ENCODE data around the gene INTS1.

INTS1 gene

GRCh38 chr7:1500064-1500807 is 4.0 kb downstream of the INTS1 start:
- Histone ChIP-seq H3K4me1 (ENCODE audit: control insufficient read depth, low read depth, low read length) (peaks cover 2% of the 10 kb centered on the region), H2BK5ac (ENCODE audit: low read length) (no peak overlapping the region), H3K23ac (ENCODE audit: low read length) (no peak overlapping the region), H3K4me3 (ENCODE audit: low read length) (no peak overlapping the region), H2BK120ac (ENCODE audit: low read depth, low read length) (no peak overlapping the region), H3K27me3 (ENCODE audit: insufficient read depth, low read length, poor library complexity) (no peaks in the 10 kb centered on the region), H3K9ac (ENCODE audit: low read length) (no peak overlapping the region), H4K8ac (ENCODE audit: low read depth, low read length) (no peak overlapping the region), H3K27ac (ENCODE audit: low read depth, low read length) (no peak overlapping the region), H3K79me2 (ENCODE audit: control insufficient read depth, insufficient read depth, low read length) (peaks cover 25% of the 10 kb centered on the region), H3K4me2 (ENCODE audit: low read length) (no peak overlapping the region), H2AK5ac (ENCODE audit: low read length) (no peak overlapping the region), H3K79me1 (ENCODE audit: low read length) (peaks cover 14% of the 10 kb centered on the region), H3K36me3 (ENCODE audit: control insufficient read depth, insufficient read depth, low read length) (peaks cover 4% of the 10 kb centered on the region), H2BK15ac (replicated peaks; ENCODE audit: low read depth) (no peak overlapping the region), H3K4ac (ENCODE audit: low read depth, low read length) (no peak overlapping the region), H4K5ac (ENCODE audit: low read length) (no peak overlapping the region), H3K18ac (ENCODE audit: low read length) (no peak overlapping the region), H3K56ac (ENCODE audit: low read length) (no peak overlapping the region)
- no peak for DNase-seq
- no CpG with 5 or more reads among the region's 34 CpGs for WGBS (ENCODE audit: extremely low coverage, insufficient coverage, low lambda C conversion rate)

GRCh38 chr7:1499367-1500029 is 4.7 kb downstream of the INTS1 start:
- H3K4me1 ChIP-seq (ENCODE audit: control insufficient read depth, low read depth, low read length): peaks cover 2% of the 10 kb centered on the region
- H3K56ac ChIP-seq (ENCODE audit: low read length): no peak overlapping the region
- H3K23ac ChIP-seq (ENCODE audit: low read length): no peak overlapping the region
- peaks cover 14% of the 10 kb centered on the region for H3K79me1 ChIP-seq (ENCODE audit: low read length)
- H3K18ac ChIP-seq (ENCODE audit: low read length): no peak overlapping the region
- H2BK5ac ChIP-seq (ENCODE audit: low read length): no peak overlapping the region
- H3K27ac ChIP-seq (ENCODE audit: low read depth, low read length): no peak overlapping the region
- no peak overlapping the region for H3K4me2 ChIP-seq (ENCODE audit: low read length)
- no peak overlapping the region for H4K5ac ChIP-seq (ENCODE audit: low read length)
- no peak for DNase-seq
- peaks cover 25% of the 10 kb centered on the region for H3K79me2 ChIP-seq (ENCODE audit: control insufficient read depth, insufficient read depth, low read length)
- H3K4me3 ChIP-seq (ENCODE audit: low read length): no peak overlapping the region
- no peak overlapping the region for H4K8ac ChIP-seq (ENCODE audit: low read depth, low read length)
- H2BK120ac ChIP-seq (ENCODE audit: low read depth, low read length): no peak overlapping the region
- H3K4ac ChIP-seq (ENCODE audit: low read depth, low read length): no peak overlapping the region
- H2BK15ac ChIP-seq (replicated peaks; ENCODE audit: low read depth): no peak overlapping the region
- H3K36me3 ChIP-seq (ENCODE audit: control insufficient read depth, insufficient read depth, low read length): peaks cover 4% of the 10 kb centered on the region
- H3K27me3 ChIP-seq (ENCODE audit: insufficient read depth, low read length, poor library complexity): no peaks in the 10 kb centered on the region
- WGBS (ENCODE audit: extremely low coverage, insufficient coverage, low lambda C conversion rate): no CpG with 5 or more reads among the region's 33 CpGs
- H2AK5ac ChIP-seq (ENCODE audit: low read length): no peak overlapping the region
- no peak overlapping the region for H3K9ac ChIP-seq (ENCODE audit: low read length)

- Histone ChIP-seq H3K27ac (ENCODE audit: low read depth, low read length) (no peak overlapping the region), H3K4me1 (ENCODE audit: control insufficient read depth, low read depth, low read length) (peaks cover 2% of the 10 kb centered on the region), H3K79me1 (ENCODE audit: low read length) (peaks cover 14% of the 10 kb centered on the region), H3K4ac (ENCODE audit: low read depth, low read length) (no peak overlapping the region), H2BK15ac (replicated peaks; ENCODE audit: low read depth) (no peak overlapping the region), H3K4me3 (ENCODE audit: low read length) (no peak overlapping the region), H3K79me2 (ENCODE audit: control insufficient read depth, insufficient read depth, low read length) (peaks cover 21% of the 10 kb centered on the region), H4K5ac (ENCODE audit: low read length) (no peak overlapping the region), H3K27me3 (ENCODE audit: insufficient read depth, low read length, poor library complexity) (no peaks in the 10 kb centered on the region), H3K23ac (ENCODE audit: low read length) (no peak overlapping the region), H2AK5ac (ENCODE audit: low read length) (no peak overlapping the region), H3K36me3 (ENCODE audit: control insufficient read depth, insufficient read depth, low read length) (peaks cover 4% of the 10 kb centered on the region), H3K4me2 (ENCODE audit: low read length) (no peak overlapping the region), H4K8ac (ENCODE audit: low read depth, low read length) (no peak overlapping the region), H3K9ac (ENCODE audit: low read length) (no peak overlapping the region), H3K18ac (ENCODE audit: low read length) (no peak overlapping the region), H3K56ac (ENCODE audit: low read length) (no peak overlapping the region), H2BK5ac (ENCODE audit: low read length) (no peak overlapping the region), H2BK120ac (ENCODE audit: low read depth, low read length) (no peak overlapping the region)
- no peak for DNase-seq
- no CpG with 5 or more reads among the region's 62 CpGs for WGBS (ENCODE audit: extremely low coverage, insufficient coverage, low lambda C conversion rate)
Measured at GRCh38 chr7:1498370-1499305, 5.6 kb downstream of the INTS1 start.

- Histone ChIP-seq H3K79me1 (ENCODE audit: low read length) (peaks cover 5% of the 10 kb centered on the region), H3K23ac (ENCODE audit: low read length) (no peak overlapping the region), H3K9ac (ENCODE audit: low read length) (no peak overlapping the region), H3K4me3 (ENCODE audit: low read length) (no peak overlapping the region), H3K56ac (ENCODE audit: low read length) (no peak overlapping the region), H3K4me1 (ENCODE audit: control insufficient read depth, low read depth, low read length) (no peaks in the 10 kb centered on the region), H2BK120ac (ENCODE audit: low read depth, low read length) (no peak overlapping the region), H3K36me3 (ENCODE audit: control insufficient read depth, insufficient read depth, low read length) (peaks cover 3% of the 10 kb centered on the region), H3K4me2 (ENCODE audit: low read length) (no peak overlapping the region), H4K8ac (ENCODE audit: low read depth, low read length) (no peak overlapping the region), H3K4ac (ENCODE audit: low read depth, low read length) (no peak overlapping the region), H2AK5ac (ENCODE audit: low read length) (no peak overlapping the region), H3K79me2 (ENCODE audit: control insufficient read depth, insufficient read depth, low read length) (peaks cover 9% of the 10 kb centered on the region), H3K27ac (ENCODE audit: low read depth, low read length) (no peak overlapping the region), H4K5ac (ENCODE audit: low read length) (no peak overlapping the region), H3K27me3 (ENCODE audit: insufficient read depth, low read length, poor library complexity) (no peaks in the 10 kb centered on the region), H3K18ac (ENCODE audit: low read length) (no peak overlapping the region), H2BK5ac (ENCODE audit: low read length) (no peak overlapping the region), H2BK15ac (replicated peaks; ENCODE audit: low read depth) (no peak overlapping the region)
- no CpG with 5 or more reads among the region's 37 CpGs for WGBS (ENCODE audit: extremely low coverage, insufficient coverage, low lambda C conversion rate)
- DNase-seq: no peak
Measured at GRCh38 chr7:1497293-1497927, 6.8 kb downstream of the INTS1 start.

GRCh38 chr7:1496531-1497292 is 7.5 kb downstream of the INTS1 start:
- no peak overlapping the region for H3K56ac ChIP-seq (ENCODE audit: low read length)
- H3K4me2 ChIP-seq (ENCODE audit: low read length): no peak overlapping the region
- no peaks in the 10 kb centered on the region for H3K4me1 ChIP-seq (ENCODE audit: control insufficient read depth, low read depth, low read length)
- no peak overlapping the region for H4K5ac ChIP-seq (ENCODE audit: low read length)
- no CpG with 5 or more reads among the region's 33 CpGs for WGBS (ENCODE audit: extremely low coverage, insufficient coverage, low lambda C conversion rate)
- H2BK120ac ChIP-seq (ENCODE audit: low read depth, low read length): no peak overlapping the region
- H2AK5ac ChIP-seq (ENCODE audit: low read length): no peak overlapping the region
- H3K27ac ChIP-seq (ENCODE audit: low read depth, low read length): no peak overlapping the region
- peaks cover 2% of the 10 kb centered on the region for H3K79me2 ChIP-seq (ENCODE audit: control insufficient read depth, insufficient read depth, low read length)
- H3K27me3 ChIP-seq (ENCODE audit: insufficient read depth, low read length, poor library complexity): no peaks in the 10 kb centered on the region
- no peak overlapping the region for H3K4ac ChIP-seq (ENCODE audit: low read depth, low read length)
- H3K36me3 ChIP-seq (ENCODE audit: control insufficient read depth, insufficient read depth, low read length): peaks cover 6% of the 10 kb centered on the region
- no peak for DNase-seq
- peaks cover 2% of the 10 kb centered on the region for H3K79me1 ChIP-seq (ENCODE audit: low read length)
- H3K9ac ChIP-seq (ENCODE audit: low read length): no peak overlapping the region
- H3K18ac ChIP-seq (ENCODE audit: low read length): no peak overlapping the region
- no peak overlapping the region for H2BK15ac ChIP-seq (replicated peaks; ENCODE audit: low read depth)
- H3K23ac ChIP-seq (ENCODE audit: low read length): no peak overlapping the region
- H3K4me3 ChIP-seq (ENCODE audit: low read length): no peak overlapping the region
- no peak overlapping the region for H4K8ac ChIP-seq (ENCODE audit: low read depth, low read length)
- no peak overlapping the region for H2BK5ac ChIP-seq (ENCODE audit: low read length)
